ENCODE measurements around the gene DOCK3. TPM values are rescaled to one million over a fixed set of nuclear protein-coding genes. Genes with fewer than 3 reads are reported as not detected.
A peak's percentile ranks its signal among the peaks of the same experiment; 100 is the strongest.

DOCK3 gene, protein sequence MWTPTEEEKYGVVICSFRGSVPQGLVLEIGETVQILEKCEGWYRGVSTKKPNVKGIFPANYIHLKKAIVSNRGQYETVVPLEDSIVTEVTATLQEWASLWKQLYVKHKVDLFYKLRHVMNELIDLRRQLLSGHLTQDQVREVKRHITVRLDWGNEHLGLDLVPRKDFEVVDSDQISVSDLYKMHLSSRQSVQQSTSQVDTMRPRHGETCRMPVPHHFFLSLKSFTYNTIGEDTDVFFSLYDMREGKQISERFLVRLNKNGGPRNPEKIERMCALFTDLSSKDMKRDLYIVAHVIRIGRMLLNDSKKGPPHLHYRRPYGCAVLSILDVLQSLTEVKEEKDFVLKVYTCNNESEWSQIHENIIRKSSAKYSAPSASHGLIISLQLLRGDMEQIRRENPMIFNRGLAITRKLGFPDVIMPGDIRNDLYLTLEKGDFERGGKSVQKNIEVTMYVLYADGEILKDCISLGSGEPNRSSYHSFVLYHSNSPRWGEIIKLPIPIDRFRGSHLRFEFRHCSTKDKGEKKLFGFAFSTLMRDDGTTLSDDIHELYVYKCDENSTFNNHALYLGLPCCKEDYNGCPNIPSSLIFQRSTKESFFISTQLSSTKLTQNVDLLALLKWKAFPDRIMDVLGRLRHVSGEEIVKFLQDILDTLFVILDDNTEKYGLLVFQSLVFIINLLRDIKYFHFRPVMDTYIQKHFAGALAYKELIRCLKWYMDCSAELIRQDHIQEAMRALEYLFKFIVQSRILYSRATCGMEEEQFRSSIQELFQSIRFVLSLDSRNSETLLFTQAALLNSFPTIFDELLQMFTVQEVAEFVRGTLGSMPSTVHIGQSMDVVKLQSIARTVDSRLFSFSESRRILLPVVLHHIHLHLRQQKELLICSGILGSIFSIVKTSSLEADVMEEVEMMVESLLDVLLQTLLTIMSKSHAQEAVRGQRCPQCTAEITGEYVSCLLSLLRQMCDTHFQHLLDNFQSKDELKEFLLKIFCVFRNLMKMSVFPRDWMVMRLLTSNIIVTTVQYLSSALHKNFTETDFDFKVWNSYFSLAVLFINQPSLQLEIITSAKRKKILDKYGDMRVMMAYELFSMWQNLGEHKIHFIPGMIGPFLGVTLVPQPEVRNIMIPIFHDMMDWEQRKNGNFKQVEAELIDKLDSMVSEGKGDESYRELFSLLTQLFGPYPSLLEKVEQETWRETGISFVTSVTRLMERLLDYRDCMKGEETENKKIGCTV (N-terminal part only)
- total RNA-seq, result 0.29 and 0.36 TPM in 2 replicates

DNA sequence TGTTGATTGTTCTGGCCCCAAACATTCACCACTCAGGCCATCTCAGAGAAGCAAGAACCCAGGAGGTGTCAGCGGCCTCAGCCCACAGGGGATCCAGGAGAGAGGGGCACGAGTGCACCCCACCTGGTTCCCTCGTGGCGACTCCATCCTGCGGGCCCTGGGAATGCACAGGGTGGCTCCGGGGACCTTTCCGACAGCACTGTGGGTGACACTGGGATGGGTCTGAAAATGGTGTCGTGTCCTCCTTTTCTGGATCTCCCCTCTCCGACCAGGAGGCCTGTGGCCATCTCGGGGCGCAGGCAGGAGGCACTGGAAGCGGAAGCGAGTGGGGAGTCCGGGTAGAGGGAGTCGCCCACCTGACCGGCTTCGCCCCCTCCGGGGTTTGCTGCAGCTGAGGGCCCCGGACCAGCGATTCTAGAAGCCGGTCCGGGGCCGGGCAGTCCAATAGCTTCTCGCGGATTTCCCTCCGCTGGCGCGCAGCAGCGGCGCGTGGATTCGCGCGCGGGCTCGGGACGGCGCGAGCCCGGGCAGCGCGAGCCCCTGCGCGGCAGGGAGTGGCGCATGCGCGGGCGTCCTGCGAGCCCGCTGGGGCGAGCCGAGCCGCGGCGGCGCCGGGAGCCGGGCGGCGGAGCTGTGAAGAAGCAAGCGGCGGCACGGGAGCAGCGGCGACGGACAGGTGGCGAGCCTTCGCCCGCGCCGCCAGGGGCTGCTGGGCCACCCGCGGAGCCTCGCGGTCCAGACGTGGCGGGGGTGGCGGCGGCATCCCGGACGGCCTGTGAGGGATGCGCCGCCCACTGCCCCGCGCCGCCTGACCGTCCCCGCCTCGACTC lies at the start of gene DOCK3:
TSS of gene DOCK3 (plus strand) at position 579 of the 830 bp plus-strand sequence. CDS start 337 bp downstream, outside the sequence.
- H3K27me3 ChIP-seq (ENCODE audit: insufficient read depth, low read length), result peaks cover 66% of the 10 kb centered on the region
- TF ChIP-seq, protein P1, sequence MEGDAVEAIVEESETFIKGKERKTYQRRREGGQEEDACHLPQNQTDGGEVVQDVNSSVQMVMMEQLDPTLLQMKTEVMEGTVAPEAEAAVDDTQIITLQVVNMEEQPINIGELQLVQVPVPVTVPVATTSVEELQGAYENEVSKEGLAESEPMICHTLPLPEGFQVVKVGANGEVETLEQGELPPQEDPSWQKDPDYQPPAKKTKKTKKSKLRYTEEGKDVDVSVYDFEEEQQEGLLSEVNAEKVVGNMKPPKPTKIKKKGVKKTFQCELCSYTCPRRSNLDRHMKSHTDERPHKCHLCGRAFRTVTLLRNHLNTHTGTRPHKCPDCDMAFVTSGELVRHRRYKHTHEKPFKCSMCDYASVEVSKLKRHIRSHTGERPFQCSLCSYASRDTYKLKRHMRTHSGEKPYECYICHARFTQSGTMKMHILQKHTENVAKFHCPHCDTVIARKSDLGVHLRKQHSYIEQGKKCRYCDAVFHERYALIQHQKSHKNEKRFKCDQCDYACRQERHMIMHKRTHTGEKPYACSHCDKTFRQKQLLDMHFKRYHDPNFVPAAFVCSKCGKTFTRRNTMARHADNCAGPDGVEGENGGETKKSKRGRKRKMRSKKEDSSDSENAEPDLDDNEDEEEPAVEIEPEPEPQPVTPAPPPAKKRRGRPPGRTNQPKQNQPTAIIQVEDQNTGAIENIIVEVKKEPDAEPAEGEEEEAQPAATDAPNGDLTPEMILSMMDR (IDR thresholded peaks at IDR 0.05; ENCODE audit: extremely low read depth, low read depth, low read length), result no peak
- no peaks in the 10 kb centered on the region for H3K9me3 ChIP-seq (ENCODE audit: low read depth, low read length)
- no peak within 1 kb of the TSS for H2AFZ ChIP-seq (ENCODE audit: low read length)
- H3K79me2 ChIP-seq (ENCODE audit: insufficient read depth, low read length), result no peaks in the 10 kb centered on the region
- DNase-seq (ENCODE audit: insufficient read length, low spot score, missing footprints), result peak; percentile 96
- no peaks in the 10 kb centered on the region for H3K36me3 ChIP-seq (ENCODE audit: insufficient read depth, low read length)
- H3K4me2 ChIP-seq (ENCODE audit: insufficient read depth, low read length), result peak within 1 kb of the TSS; percentile 47
- peak within 1 kb of the TSS; percentile 46 for H3K4me3 ChIP-seq (ENCODE audit: insufficient read depth, low read length)
- no peaks in the 10 kb centered on the region for H4K20me1 ChIP-seq (ENCODE audit: insufficient read depth, low read length)
- H3K27ac ChIP-seq (ENCODE audit: low read depth, low read length), result no peak within 1 kb of the TSS
- H3K4me1 ChIP-seq (ENCODE audit: insufficient read depth, low read length), result peaks cover 10% of the 10 kb centered on the region

DNA sequence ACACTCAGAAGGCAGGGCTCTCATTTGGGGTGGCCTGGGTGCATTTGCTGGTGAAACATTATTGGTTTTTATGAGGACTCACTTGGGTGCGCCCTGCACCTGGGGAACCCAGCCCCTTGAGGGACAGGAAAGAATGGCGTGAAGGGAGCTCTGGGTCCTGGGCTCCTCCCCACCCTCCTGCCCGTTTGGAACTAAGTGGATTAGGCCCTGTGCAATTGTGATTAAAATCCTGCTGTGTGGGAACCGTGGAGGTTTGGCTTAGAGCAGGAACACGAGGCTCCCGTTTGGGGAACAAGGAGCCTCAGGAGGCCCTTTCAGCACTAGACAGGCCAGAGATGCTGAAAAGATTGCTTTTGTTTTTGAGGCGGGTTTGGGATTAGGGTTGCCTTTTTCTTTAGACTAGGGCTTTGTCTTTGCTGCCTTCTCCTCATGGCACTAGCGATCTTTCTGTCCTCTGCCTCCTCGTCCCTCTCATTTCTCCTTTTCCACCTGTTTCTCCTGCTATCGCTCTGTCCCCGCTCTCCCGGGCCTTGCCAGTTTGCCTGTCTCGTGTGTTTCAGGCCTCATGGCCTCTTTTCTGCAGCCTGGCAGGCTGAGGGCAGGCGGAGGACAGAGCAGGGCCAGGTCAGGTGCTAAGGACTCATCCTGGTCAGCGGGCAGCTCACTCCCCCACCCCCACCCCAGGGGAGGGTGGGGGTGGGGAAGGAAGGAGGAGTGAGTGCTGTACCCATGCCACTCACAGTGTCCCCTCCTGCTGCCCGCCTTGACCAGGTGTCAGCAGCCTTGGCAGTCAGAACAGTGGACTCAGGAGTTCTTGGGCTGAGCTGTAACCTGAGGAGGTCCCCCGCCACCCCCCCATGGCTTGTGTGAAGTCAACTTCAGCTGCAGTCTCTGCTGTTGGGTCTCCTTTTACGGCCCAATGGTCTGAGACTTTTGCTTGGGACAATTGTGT lies 49.2 kb upstream of the DOCK3 start:
- Histone ChIP-seq H3K27ac (ENCODE audit: low read depth, low read length) (no peak overlapping the region), H2AFZ (ENCODE audit: low read length) (no peak overlapping the region), H3K4me3 (ENCODE audit: insufficient read depth, low read length) (no peak overlapping the region), H3K4me1 (ENCODE audit: insufficient read depth, low read length) (peaks cover 29% of the 10 kb centered on the region), H3K9me3 (ENCODE audit: low read depth, low read length) (no peaks in the 10 kb centered on the region), H3K27me3 (ENCODE audit: insufficient read depth, low read length) (no peaks in the 10 kb centered on the region), H3K79me2 (ENCODE audit: insufficient read depth, low read length) (peaks cover 81% of the 10 kb centered on the region), H4K20me1 (ENCODE audit: insufficient read depth, low read length) (peaks cover 15% of the 10 kb centered on the region), H3K4me2 (ENCODE audit: insufficient read depth, low read length) (no peak overlapping the region), H3K36me3 (ENCODE audit: insufficient read depth, low read length) (no peaks in the 10 kb centered on the region)
- no peak for DNase-seq (ENCODE audit: insufficient read length, low spot score, missing footprints)
- TF ChIP-seq, protein P1 (IDR thresholded peaks at IDR 0.05; ENCODE audit: extremely low read depth, low read depth, low read length), result no peak

DNA sequence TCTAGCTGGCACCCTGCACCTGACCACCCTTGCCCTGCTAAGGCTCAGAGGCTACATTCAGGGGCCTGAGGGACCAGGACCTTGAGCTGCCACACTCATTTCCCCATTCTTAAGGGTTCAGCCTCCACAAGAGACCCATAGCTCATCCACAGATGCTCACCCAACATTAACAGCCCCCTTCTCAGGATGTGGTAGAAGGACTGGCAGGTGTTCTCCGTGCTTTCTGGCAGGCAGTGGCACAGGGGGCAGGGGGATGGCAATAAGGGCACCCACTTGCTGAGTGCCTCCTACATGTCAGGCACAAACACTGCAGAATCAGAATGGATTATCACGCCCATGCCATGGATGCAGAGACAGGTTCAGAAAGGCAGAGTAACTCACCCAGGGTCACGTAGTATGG lies 48.3 kb upstream of the DOCK3 start:
- TF ChIP-seq, protein P1 (IDR thresholded peaks at IDR 0.05; ENCODE audit: extremely low read depth, low read depth, low read length), result no peak
- Histone ChIP-seq H3K4me1 (ENCODE audit: insufficient read depth, low read length) (peaks cover 22% of the 10 kb centered on the region), H3K9me3 (ENCODE audit: low read depth, low read length) (no peaks in the 10 kb centered on the region), H3K27me3 (ENCODE audit: insufficient read depth, low read length) (no peaks in the 10 kb centered on the region), H3K27ac (ENCODE audit: low read depth, low read length) (no peak overlapping the region), H2AFZ (ENCODE audit: low read length) (no peak overlapping the region), H3K4me3 (ENCODE audit: insufficient read depth, low read length) (no peak overlapping the region), H4K20me1 (ENCODE audit: insufficient read depth, low read length) (peaks cover 15% of the 10 kb centered on the region), H3K4me2 (ENCODE audit: insufficient read depth, low read length) (no peak overlapping the region), H3K79me2 (ENCODE audit: insufficient read depth, low read length) (peaks cover 87% of the 10 kb centered on the region), H3K36me3 (ENCODE audit: insufficient read depth, low read length) (no peaks in the 10 kb centered on the region)
- DNase-seq (ENCODE audit: insufficient read length, low spot score, missing footprints), result no peak

All from osteoblast (primary cell).